Measurements from ENCODE around the gene FRRS1.
"Not testable (repeated sequence)": the region's sequence is repeated elsewhere in the genome, so short reads cannot be mapped to it uniquely, and the experiment has no call there.

FRRS1 gene

DNA sequence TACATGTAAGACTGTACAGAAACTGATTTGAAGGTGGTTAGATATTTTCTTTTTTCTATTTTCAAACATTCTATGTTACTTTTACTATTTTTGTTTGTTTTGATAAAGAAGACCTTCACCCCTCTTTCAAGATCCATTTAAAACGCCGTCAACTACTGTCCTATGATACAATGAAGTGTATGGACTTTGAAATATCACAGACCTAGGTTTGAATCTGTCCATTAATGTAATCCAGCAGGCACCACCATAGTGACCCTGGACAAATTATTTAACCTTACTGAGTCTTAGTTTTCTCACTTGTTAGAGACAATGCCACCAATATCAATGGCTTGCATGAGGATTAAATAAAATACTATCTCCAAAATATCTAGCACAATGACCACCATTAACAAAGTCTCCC lies 2.0 kb downstream of the FRRS1 start:
- no peak for DNase-seq

DNA sequence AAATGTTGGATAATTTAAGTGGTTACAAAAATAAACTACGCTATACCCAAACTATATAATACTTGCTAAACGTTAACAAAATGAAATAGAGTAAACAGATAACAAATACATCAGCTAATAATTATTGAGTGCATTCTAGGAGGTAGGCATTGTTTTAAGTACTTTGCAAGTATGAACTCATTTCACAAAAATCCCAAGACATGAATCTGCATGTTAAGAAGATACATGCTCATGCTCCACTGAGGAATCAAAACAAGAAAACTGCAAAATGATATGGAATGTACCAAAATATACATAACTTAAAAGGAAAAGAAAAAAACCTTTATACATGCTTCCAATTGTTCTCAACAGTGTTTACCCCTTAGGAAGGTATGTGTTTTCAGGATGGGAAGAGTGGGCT lies 2.5 kb downstream of the FRRS1 start:
- no peak for DNase-seq

GRCh38 chr1:99761774-99762173 lies 4.7 kb downstream of the FRRS1 start:
- no peak for DNase-seq

DNA sequence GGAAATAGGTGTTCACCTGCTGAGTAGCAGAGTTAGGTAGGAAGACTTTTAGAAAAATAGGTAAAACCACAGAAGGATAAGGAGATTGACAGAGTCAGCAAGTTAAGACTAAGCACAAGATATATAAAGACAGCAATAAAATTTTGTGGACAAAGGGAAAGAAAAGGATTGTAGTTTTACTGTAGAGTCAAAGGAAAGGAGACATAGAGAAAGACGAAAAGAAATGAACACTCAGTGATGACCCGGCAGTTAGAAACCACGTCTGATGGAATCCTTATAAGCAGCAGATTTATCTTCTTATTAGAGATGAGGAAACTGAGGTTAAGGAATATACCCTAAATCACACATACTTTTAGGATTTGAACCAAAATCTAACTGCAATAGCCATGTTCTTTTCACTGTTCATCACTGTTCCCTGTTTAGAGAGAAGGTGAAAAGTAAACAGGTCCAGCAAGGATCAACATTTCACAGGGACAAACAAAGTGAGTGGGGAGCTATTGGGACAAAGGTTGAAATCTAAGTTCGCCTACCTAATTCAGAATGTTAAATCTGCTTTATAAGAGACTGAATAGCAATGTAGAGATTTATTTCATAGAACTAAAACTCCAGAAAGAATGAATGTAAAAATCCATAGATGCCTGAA lies 6.8 kb downstream of the FRRS1 start:
- DNase-seq, result no peak

- not testable (repeated sequence) for DNase-seq
Observed at GRCh38 chr1:99758686-99759517, 7.5 kb downstream of the FRRS1 start.

- DNase-seq, result no peak
Observed at GRCh38 chr1:99758073-99758511, 8.3 kb downstream of the FRRS1 start.

DNA sequence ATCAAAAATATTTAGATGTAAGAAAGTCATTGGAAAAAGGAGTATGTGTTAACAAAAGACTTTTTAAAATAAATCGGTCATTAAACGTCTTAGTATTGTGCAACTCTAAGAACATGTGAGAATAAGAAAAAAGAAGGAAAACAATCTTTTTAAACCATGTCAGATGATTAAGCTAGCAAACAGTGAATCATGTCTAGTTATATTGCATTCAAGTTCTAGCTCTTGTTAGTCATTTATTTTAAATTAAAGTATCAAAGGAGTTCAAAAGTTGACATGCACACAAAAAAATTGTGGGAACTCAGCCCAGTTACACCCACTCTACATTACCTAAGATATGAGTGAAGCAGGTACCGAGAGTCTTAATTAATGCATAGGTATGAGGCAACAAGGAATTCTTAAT lies 9.8 kb downstream of the FRRS1 start:
- no peak for DNase-seq

DNA sequence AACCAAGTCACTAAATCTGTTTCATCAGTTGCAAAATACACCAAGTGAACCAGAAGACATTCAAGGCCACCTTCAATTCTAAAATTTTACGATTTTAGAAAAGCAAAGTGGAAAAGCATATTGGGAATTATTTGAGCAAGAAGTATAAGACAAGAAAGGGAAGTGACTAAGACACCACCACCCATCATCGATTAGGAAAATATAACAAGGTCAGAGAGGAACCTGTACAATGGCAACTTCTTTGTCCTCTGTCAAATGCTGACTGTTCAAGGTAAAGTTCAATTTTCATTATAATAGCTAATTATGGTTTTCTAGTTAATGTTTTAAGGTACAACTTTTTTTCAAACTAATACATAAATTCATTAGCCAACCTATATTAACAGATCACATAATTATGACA lies 10.8 kb downstream of the FRRS1 start:
- no peak for DNase-seq

DNA sequence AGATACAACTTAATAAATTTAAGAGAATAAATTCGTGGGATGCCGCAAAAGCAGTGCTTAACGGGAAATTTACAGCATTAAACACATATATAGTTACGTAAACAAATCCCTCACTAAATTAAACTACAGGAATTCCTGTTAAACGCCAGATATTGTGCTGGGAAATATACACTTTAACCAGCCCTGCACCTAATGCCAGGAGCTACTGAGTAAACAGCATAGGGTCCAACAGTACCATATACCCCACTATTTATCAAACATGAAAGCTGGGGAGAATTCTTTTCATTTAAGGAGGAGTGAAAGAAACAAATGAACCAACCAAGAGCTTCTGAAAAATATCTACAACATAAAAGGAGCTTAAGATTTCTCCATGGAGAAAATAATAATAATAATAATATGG lies 11.7 kb downstream of the FRRS1 start:
- no peak for DNase-seq

GRCh38 chr1:99754055-99754626 lies 12.3 kb downstream of the FRRS1 start:
- DNase-seq, result no peak

GRCh38 chr1:99751877-99752504 lies 14.4 kb downstream of the FRRS1 start:
- no peak for DNase-seq

DNA sequence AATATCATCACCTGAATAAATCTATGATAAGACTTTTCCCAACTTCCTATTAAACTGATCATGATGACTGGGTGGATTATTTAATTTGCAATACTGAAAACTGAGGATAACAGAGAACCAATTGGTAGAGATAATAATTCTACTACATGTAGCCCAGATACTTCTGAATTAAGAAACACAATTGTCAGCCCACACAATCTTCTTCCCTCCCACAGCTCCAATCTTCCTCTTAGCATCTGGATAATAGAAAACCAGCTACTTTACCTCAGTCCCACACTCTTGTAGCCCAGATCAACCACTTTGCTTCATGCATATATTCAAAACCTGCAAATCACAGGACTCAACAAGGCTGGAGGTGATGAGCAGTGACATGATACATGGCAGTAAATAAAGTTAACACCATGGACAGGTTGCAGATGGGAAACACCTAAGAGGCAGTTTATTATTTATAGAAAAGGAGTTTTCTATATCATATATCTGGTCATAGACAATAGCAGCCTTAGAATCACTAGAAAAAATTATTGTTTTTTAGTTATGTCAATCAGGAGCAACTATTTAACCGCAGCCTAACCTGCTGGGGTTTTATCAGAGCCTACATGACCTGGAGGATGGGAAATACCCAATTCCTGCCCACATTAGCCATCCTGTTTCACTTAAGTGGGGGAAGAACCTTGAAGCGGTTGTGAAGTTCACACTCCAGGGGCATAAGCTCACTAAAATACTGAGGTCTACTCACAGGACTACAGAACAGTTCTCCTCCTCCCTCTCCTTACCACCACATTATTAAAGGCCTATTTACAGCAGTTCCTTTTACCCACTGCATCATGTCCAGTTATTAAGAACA lies 16.7 kb downstream of the FRRS1 start:
- DNase-seq, result peak in 1 of 2 donors; percentile 2

DNA sequence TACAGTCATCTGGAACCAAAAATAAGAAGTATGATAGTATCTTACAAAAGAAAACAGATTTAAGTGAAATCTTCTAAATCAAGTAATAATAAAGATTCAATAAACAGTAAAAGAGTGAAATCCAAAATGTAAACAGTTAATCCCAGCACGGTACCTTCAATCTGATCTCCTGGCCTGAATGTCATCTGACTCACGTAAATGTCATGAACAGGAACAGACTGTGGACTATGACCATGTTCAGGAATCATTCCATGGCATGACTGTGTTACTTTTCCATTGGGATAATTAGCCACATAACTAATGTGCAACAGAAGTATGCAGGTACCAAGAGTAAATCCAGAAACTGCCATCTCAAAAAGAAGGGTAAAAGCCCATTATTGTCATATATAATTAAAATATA lies 18.0 kb downstream of the FRRS1 start:
- no peak for DNase-seq

GRCh38 chr1:99745684-99746083 lies 20.8 kb downstream of the FRRS1 start:
- DNase-seq, result no peak

DNA sequence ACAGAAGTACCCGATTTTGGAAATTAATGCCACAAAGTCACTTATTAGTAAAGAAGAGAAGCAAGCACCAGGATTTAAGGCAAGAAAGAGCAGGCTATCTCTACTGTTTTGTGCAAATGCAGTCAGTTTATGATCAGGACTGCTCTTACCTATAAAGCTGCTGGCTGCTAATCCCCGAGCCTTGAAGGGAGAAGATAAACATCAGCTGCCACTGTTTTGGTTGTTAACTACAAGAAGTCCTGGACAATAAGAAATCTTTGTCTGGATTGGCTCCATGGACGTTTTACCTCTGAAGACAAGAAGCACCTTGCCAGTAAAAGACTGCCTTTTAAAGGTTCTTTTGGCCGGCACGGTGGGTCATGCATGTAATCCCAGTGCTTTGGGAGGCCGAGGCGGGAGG lies 21.4 kb downstream of the FRRS1 start:
- no peak for DNase-seq

DNA sequence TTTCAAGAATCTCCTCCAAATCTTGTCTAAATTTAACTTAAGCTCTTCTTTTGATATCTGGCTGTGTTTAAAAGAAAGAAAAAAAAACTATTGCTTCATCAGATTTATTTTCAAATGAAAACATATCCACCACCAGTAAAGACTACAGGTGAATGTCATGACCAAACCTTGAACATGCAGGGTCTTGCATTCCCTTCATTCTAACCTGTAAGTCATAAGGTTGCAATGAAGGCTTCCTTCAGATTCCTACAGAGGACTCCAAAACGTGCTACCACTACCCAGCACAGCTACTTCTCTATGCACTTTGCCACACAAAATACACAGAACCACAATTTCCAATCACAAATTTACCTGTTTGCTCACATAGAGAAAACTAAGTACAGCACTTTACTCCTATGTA lies 26.3 kb downstream of the FRRS1 start:
- no peak for DNase-seq

GRCh38 chr1:99738858-99739465 lies 27.5 kb downstream of the FRRS1 start:
- no peak for DNase-seq

DNA sequence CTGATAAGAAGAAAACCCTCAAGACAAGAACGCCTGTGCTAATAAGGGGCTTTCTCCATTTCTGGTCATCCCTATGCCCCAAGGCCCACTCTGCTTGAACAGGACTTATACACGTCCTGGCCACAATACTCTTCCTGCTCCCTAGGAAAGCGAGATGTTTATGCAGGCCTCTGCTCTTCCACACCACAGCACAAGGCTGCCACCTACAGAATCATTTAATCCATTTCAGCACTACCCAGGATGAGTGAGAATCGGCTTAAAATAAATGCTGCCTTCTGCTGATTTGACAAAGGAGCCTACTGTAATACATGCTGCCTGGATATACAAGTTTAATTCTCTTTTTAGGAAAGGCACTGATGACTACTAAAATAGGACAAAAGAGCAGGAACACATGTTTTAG lies 29.4 kb downstream of the FRRS1 start:
- DNase-seq, result no peak

DNA sequence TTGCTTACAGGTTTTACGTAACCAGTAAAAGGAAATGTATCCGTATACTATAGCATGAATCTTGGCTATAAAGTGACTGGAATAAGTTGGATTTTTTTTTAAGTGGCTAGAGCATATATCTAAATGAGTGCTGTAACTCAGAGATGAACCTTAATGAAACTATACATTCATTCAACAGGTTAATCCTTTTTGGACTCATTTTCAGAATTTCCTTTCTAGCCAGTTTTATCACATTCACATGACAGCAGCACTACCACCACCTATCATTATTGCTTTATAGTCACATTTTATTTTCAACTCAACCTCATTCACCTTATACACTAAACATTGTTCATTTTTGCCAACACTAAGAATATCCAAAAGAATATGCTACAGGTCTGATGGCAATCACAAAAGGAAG lies 30.6 kb downstream of the FRRS1 start:
- DNase-seq, result no peak

GRCh38 chr1:99731384-99731783 lies 35.1 kb downstream of the FRRS1 start:
- DNase-seq, result no peak

DNA sequence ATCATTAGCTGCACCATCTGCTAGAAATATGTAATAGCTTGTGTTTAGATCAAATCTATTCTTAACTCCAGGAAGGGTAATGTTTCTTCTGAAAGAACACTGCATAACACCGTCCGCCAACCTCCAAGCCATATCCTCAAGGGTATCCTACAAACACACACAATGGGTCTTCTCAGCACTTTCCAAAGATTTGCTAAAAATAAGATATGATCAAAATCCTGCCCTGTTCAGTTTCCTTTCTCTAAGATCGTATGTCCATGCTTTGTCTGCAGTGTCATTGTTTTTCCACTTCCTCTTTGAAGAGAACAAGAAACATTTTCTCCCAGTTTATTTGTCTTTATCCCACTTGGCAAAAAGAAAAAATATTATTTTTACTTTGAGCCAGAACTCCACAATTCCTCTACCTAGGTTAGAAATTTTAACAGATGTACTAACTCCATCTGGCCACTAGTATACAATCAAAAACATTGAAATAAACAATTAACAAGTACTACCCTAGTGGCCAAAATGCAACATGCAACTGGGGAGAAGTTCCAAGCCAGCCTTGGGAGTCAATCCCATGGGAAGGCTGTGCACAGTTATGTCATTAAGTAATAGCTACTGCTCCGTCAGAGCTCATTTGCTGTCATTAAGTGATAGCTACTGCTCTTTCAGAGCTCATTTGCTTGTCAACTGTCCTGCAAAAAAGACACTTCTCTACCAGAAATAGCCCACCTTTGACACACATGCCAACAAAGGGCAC lies 37.8 kb downstream of the FRRS1 start:
- no peak for DNase-seq

Data from CD4-positive, alpha-beta T cell treated with Interleukin-1 beta for 1 hour (primary cell).